B cell (primary cell): ENCODE data around the gene PKP2. TPM values are rescaled to one million over a fixed set of nuclear protein-coding genes. Genes with fewer than 3 reads are reported as not detected.

Experiments used
- ATAC-seq: fragments of 200-7000 bp; cut with Tn5 transposase; one replicate; pipeline ENCODE4 v1.10.0; 2021; ENCODE audit warnings: low read depth, mild to moderate bottlenecking, moderate number of reproducible peaks, moderate library complexity
- CTCF ChIA-PET: fragments of 350-600 bp; sonication (Branson Sonifier 250); formaldehyde crosslinking; loops from one replicate; lab custom pipeline; 2021; ENCODE audit warnings: antibody characterized with exemption, inconsistent platforms; lab: Charles Lee
- POLR2A ChIA-PET: fragments of 350-600 bp; sonication (Branson Sonifier 250); formaldehyde crosslinking; loops from one replicate; lab custom pipeline; 2021; ENCODE audit warnings: antibody characterized with exemption; lab: Charles Lee
- DNase-seq: peaks from one replicate; pipeline ENCODE4 v3.0.0; 2013
- H2AFZ ChIP-seq: 2 replicates; pipeline ENCODE4 v1.6.1; 2012; ENCODE audit warnings: mild to moderate bottlenecking, low read depth, low read length; ENCODE audit not compliant: insufficient read depth, poor library complexity, severe bottlenecking
- H3K27ac ChIP-seq, 2 donors: 1 replicate in 1 of 2; 2 replicates in 1 of 2; pipeline ENCODE4 v1.5.1; 2012 to 2013; ENCODE audit warnings: low read length in 2 of 2, mild to moderate bottlenecking in 2 of 2, moderate library complexity in 1 of 2
- H3K27me3 ChIP-seq, 4 experiments: fragments of 200-600 bp in 1 of 4; sonication (generic) in 1 of 4; replicated peaks in 1 of 4; 1 replicate in 2 of 4; 2 replicates in 2 of 4; pipeline versions ENCODE4 v1.6.1 to v1.7.0; 2013 to 2016; ENCODE audit warnings: low read length in 3 of 4, mild to moderate bottlenecking in 2 of 4, mixed read lengths in 1 of 4, moderate library complexity in 1 of 4; ENCODE audit not compliant: insufficient read depth in 4 of 4, control insufficient read depth in 3 of 4; ENCODE audit errors: control extremely low read depth in 1 of 4
- H3K36me3 ChIP-seq, 2 experiments: replicated peaks in 1 of 2; 1 replicate in 1 of 2; 2 replicates in 1 of 2; pipeline versions ENCODE4 v1.6.1 to v1.7.1; 2013; ENCODE audit warnings: low read length in 1 of 2; ENCODE audit not compliant: insufficient read depth in 2 of 2, control insufficient read depth in 1 of 2; ENCODE audit errors: control extremely low read depth in 1 of 2, extremely low read depth in 1 of 2
- H3K4me1 ChIP-seq, 2 donors: fragments of 200-600 bp in 1 of 2; sonication (generic) in 1 of 2; 1 replicate in 1 of 2; 2 replicates in 1 of 2; pipeline versions ENCODE4 v1.5.1 to v1.6.1; 2013 to 2017; ENCODE audit warnings: low read length in 2 of 2; ENCODE audit not compliant: control insufficient read depth in 2 of 2, insufficient read depth in 2 of 2
- H3K4me2 ChIP-seq: replicated peaks from 2 replicates; pipeline ENCODE3; 2012; ENCODE audit warnings: mild to moderate bottlenecking, low read depth, low read length; ENCODE audit not compliant: poor library complexity, severe bottlenecking
- H3K4me3 ChIP-seq, 5 experiments: fragments of 200-600 bp in 1 of 5; sonication (generic) in 1 of 5; 1 replicate in 3 of 5; 2 replicates in 2 of 5; pipeline versions ENCODE4 v1.5.1 to v1.7.0; 2011 to 2016; ENCODE audit warnings: low read length in 4 of 5, mild to moderate bottlenecking in 4 of 5, low read depth in 2 of 5, control low read depth in 1 of 5, moderate library complexity in 1 of 5; ENCODE audit not compliant: insufficient read depth in 1 of 5; ENCODE audit errors: control extremely low read depth in 1 of 5, extremely low read depth in 1 of 5
- H3K79me2 ChIP-seq: fragments of 200-600 bp; sonication (generic); one replicate; pipeline ENCODE4 v1.6.0; 2016; ENCODE audit warnings: low read length; ENCODE audit not compliant: control insufficient read depth, insufficient read depth
- H3K9ac ChIP-seq: fragments of 200-600 bp; sonication (generic); 2 replicates; pipeline ENCODE4 v1.6.1; 2017; ENCODE audit warnings: mild to moderate bottlenecking, low read length, moderate library complexity
- H3K9me3 ChIP-seq, 3 donors: one replicate each; pipeline versions ENCODE4 v1.6.1 to v1.7.1; 2013; ENCODE audit warnings: low read length in 2 of 3; ENCODE audit not compliant: control insufficient read depth in 2 of 3, insufficient read depth in 1 of 3; ENCODE audit errors: control extremely low read depth in 1 of 3
- H4K20me1 ChIP-seq: 2 replicates; pipeline ENCODE4 v1.6.0; 2012; ENCODE audit warnings: mild to moderate bottlenecking, low read length; ENCODE audit not compliant: insufficient read depth, control insufficient read depth, poor library complexity, severe bottlenecking
- H3K27ac Mint-ChIP-seq: one replicate; pipeline ENCODE4 v1.8.0; 2021; ENCODE audit warnings: mixed read lengths
- H3K27me3 Mint-ChIP-seq: one replicate; pipeline ENCODE4 v1.8.0; 2021; ENCODE audit warnings: mixed read lengths
- H3K4me1 Mint-ChIP-seq: one replicate; pipeline ENCODE4 v1.8.0; 2021; ENCODE audit warnings: mixed read lengths
- H3K4me3 Mint-ChIP-seq: one replicate; pipeline ENCODE4 v1.8.0; 2021; ENCODE audit warnings: mixed read lengths
- H3K9me3 Mint-ChIP-seq: one replicate; pipeline ENCODE4 v1.8.0; 2022; ENCODE audit warnings: mixed read lengths; ENCODE audit not compliant: insufficient read depth
- EZH2 ChIP-seq: IDR thresholded peaks from 2 replicates; pipeline ENCODE4 v1.6.1; 2012; ENCODE audit warnings: borderline replicate concordance, low read depth, mild to moderate bottlenecking, moderate library complexity, low read length; ENCODE audit not compliant: insufficient read depth, poor library complexity, severe bottlenecking
- WGBS: methylation state at CpG from one replicate; pipeline ENCODE4 v1.1.5; 2013; ENCODE audit warnings: missing lambda C conversion rate; ENCODE audit not compliant: insufficient coverage; 5-methylcytosine and 5-hydroxymethylcytosine counted together
- intact Hi-C: fragments of 100-400 bp; cut with micrococcal nuclease; formaldehyde crosslinking; loops from one replicate; pipeline ENCODE4 v1.10.0; 2022
- polyA plus RNA-seq: library from polyadenylated mRNA; depleted of rRNA; stranded (reverse); fragments of >200 nt; gene quantifications from 2 replicates; pipeline ENCODE4 v1.2.3, GENCODE V29; 2012
- total RNA-seq, 2 donors: library from RNA; stranded (reverse); fragments of 120-200 nt in 1 of 2; gene quantifications; 1 replicate in 1 of 2; 2 replicates in 1 of 2; pipeline versions ENCODE4 v1.2.3 to v1.2.4, GENCODE V29; 2013 to 2022
- TF ChIP-seq, protein P1 (sequence below): fragments of 200-600 bp; IDR thresholded peaks from one replicate; pipeline ENCODE4 v1.8.0; 2022; ENCODE audit warnings: antibody characterized with exemption, mild to moderate bottlenecking

Gene PKP2
- total and polyA plus RNA-seq, 2 donors (not counting 1 experiment from before 2014, with no cell fraction given), result not detected

DNA sequence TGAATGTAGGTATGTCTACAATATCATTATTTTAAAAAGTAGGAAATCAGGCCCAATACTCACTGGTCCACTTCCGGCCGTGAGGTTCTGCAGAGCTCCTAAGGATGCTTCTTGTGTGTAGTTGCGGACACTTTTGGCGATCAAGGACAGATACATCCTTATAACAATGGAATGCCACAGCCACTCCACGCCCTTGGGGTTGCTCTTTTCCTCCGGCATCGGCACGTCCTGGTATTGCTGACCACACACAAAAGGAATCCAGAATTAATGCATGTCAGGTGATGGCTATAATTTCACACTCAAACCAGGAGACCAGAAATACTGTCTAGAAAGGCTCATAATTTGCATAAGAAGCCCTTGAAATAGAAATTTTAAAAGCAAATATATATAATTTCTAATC lies 75.3 kb downstream of the PKP2 start:
- H3K27ac ChIP-seq, result no peak overlapping the region
- no peaks in the 10 kb centered on the region for H3K36me3 ChIP-seq
- ATAC-seq (no peak), DNase-seq (no peak)
- peaks cover 0 to 8% (median 0%) of the 10 kb centered on the region in 4 experiments for H3K27me3 ChIP-seq
- no peak overlapping the region for H3K27ac Mint-ChIP-seq
- H3K4me1 Mint-ChIP-seq, result no peaks in the 10 kb centered on the region
- no peaks in the 10 kb centered on the region for H3K4me1 ChIP-seq
- no peaks in the 10 kb centered on the region for H3K9me3 Mint-ChIP-seq
- H3K4me3 ChIP-seq, result no peak overlapping the region
- no peak overlapping the region for H2AFZ ChIP-seq
- ChIA-PET POLR2A (no interaction called here), CTCF (no interaction called here)
- H3K9ac ChIP-seq, result no peak overlapping the region
- no peak overlapping the region for H3K4me3 Mint-ChIP-seq
- H3K9me3 ChIP-seq, result no peaks in the 10 kb centered on the region
- no peak overlapping the region for H3K4me2 ChIP-seq
- TF ChIP-seq EZH2, result no peak
- TF ChIP-seq, protein P1, sequence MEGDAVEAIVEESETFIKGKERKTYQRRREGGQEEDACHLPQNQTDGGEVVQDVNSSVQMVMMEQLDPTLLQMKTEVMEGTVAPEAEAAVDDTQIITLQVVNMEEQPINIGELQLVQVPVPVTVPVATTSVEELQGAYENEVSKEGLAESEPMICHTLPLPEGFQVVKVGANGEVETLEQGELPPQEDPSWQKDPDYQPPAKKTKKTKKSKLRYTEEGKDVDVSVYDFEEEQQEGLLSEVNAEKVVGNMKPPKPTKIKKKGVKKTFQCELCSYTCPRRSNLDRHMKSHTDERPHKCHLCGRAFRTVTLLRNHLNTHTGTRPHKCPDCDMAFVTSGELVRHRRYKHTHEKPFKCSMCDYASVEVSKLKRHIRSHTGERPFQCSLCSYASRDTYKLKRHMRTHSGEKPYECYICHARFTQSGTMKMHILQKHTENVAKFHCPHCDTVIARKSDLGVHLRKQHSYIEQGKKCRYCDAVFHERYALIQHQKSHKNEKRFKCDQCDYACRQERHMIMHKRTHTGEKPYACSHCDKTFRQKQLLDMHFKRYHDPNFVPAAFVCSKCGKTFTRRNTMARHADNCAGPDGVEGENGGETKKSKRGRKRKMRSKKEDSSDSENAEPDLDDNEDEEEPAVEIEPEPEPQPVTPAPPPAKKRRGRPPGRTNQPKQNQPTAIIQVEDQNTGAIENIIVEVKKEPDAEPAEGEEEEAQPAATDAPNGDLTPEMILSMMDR, result no peak
- intact Hi-C loops, result no loop called here
- peaks cover 5% of the 10 kb centered on the region for H3K27me3 Mint-ChIP-seq
- WGBS, result 88% methylated on average over 3 of the region's 8 CpGs
- no peaks in the 10 kb centered on the region for H4K20me1 ChIP-seq
- H3K79me2 ChIP-seq, result no peaks in the 10 kb centered on the region

DNA sequence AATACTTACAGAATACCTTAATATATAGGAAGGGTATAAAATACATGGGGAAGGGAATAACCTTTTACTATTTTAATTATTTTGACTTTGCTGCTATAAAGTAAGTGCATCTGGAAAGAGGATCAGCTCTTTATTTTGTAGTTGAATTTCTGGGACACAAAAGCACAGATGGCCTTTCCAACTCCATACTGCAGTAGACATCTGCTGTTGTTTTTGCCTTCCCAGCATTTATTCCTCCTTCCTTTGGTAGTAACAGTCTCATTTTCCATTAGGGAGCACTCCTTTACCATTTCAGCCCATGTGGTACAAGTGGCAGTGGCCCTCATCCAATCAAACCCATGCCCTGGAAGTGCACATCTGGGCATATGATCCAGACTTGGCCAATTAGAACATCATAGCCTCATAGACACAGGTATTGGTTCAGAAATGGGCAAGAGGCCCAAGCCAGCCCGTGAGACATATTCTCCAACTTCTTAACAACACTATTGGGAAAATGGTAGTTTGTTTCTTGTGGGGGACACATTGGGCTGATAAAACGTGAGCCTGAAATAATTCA lies 76.1 kb downstream of the PKP2 start:
- H2AFZ ChIP-seq, result no peak overlapping the region
- no peak overlapping the region for H3K4me2 ChIP-seq
- DNase-seq, result no peak
- H3K4me1 Mint-ChIP-seq, result no peaks in the 10 kb centered on the region
- no peaks in the 10 kb centered on the region for H3K36me3 ChIP-seq
- H4K20me1 ChIP-seq, result no peaks in the 10 kb centered on the region
- H3K27me3 ChIP-seq, result peaks cover 0 to 8% (median 0%) of the 10 kb centered on the region in 4 experiments
- no peak overlapping the region for H3K27ac Mint-ChIP-seq
- peaks cover 5% of the 10 kb centered on the region for H3K27me3 Mint-ChIP-seq
- intact Hi-C loops, result no loop called here
- no CpG with 5 or more reads among the region's 2 CpGs for WGBS
- H3K79me2 ChIP-seq, result no peaks in the 10 kb centered on the region
- no peak overlapping the region for H3K4me3 ChIP-seq
- H3K4me1 ChIP-seq, result no peaks in the 10 kb centered on the region
- POLR2A ChIA-PET, result no interaction called here
- H3K4me3 Mint-ChIP-seq, result no peak overlapping the region
- H3K9ac ChIP-seq, result no peak overlapping the region
- CTCF ChIA-PET, result no interaction called here
- ATAC-seq, result no peak
- no peaks in the 10 kb centered on the region for H3K9me3 Mint-ChIP-seq
- no peak overlapping the region for H3K27ac ChIP-seq
- TF ChIP-seq, protein P1, result no peak
- TF ChIP-seq EZH2, result no peak
- H3K9me3 ChIP-seq, result no peaks in the 10 kb centered on the region
